WERI-Rb-1 (cell line): ENCODE measurements around the gene IL17RD.

Source experiments
- DNase-seq: peaks from one replicate; pipeline ENCODE4 v3.0.0-alpha.2; 2020
- H3K27ac ChIP-seq: fragments of 250-450 bp; sonication (Bioruptor Pico); 2 replicates; pipeline ENCODE4 v1.5.1; 2020; ENCODE audit warnings: mild to moderate bottlenecking, moderate library complexity
- H3K27me3 ChIP-seq: fragments of 250-450 bp; sonication (Bioruptor Pico); 2 replicates; pipeline ENCODE4 v1.5.1; 2021; ENCODE audit warnings: mild to moderate bottlenecking, low read depth, moderate library complexity; ENCODE audit not compliant: insufficient read depth, severe bottlenecking
- H3K36me3 ChIP-seq: fragments of 250-450 bp; sonication (Bioruptor Pico); 2 replicates; pipeline ENCODE4 v1.5.1; 2020; ENCODE audit warnings: mild to moderate bottlenecking, moderate library complexity
- H3K4me3 ChIP-seq: 2 replicates; pipeline ENCODE4 v1.5.1; 2011; ENCODE audit warnings: low read depth, mild to moderate bottlenecking, control low read depth, low read length
- H3K9me3 ChIP-seq: fragments of 250-450 bp; sonication (Bioruptor Pico); 2 replicates; pipeline ENCODE4 v1.5.1; 2021; ENCODE audit warnings: mild to moderate bottlenecking, moderate library complexity; ENCODE audit not compliant: severe bottlenecking
- CTCF ChIP-seq: IDR thresholded peaks from 2 replicates; pipeline ENCODE4 v1.5.1; 2011; ENCODE audit warnings: low read depth, mild to moderate bottlenecking, control low read depth, inconsistent platforms, low read length

The IL17RD gene

GRCh38 chr3:57169872-57170623, 4.9 kb upstream of the IL17RD start:
- Histone ChIP-seq H3K27me3 (no peaks in the 10 kb centered on the region), H3K36me3 (no peaks in the 10 kb centered on the region), H3K9me3 (no peaks in the 10 kb centered on the region), H3K4me3 (peak overlapping the region; percentile 53), H3K27ac (no peak overlapping the region)
- DNase-seq, result peak; percentile 82
- TF ChIP-seq CTCF, result peak; percentile 77

- no peak overlapping the region for H3K4me3 ChIP-seq
- no peaks in the 10 kb centered on the region for H3K36me3 ChIP-seq
- peaks cover 9% of the 10 kb centered on the region for H3K27me3 ChIP-seq
- no peak for TF ChIP-seq CTCF
- no peak for DNase-seq
- H3K9me3 ChIP-seq, result no peaks in the 10 kb centered on the region
- H3K27ac ChIP-seq, result no peak overlapping the region
Measured at GRCh38 chr3:57169108-57169507, 4.0 kb upstream of the IL17RD start.

GRCh38 chr3:57168151-57168550, 3.0 kb upstream of the IL17RD start:
- H3K4me3 ChIP-seq, result no peak overlapping the region
- no peaks in the 10 kb centered on the region for H3K9me3 ChIP-seq
- no peak for TF ChIP-seq CTCF
- no peak overlapping the region for H3K27ac ChIP-seq
- H3K27me3 ChIP-seq, result peaks cover 13% of the 10 kb centered on the region
- H3K36me3 ChIP-seq, result no peaks in the 10 kb centered on the region
- DNase-seq, result no peak

GRCh38 chr3:57166660-57167059, 1.5 kb upstream of the IL17RD start:
- H3K9me3 ChIP-seq, result no peaks in the 10 kb centered on the region
- H3K36me3 ChIP-seq, result no peaks in the 10 kb centered on the region
- TF ChIP-seq CTCF, result no peak
- DNase-seq, result no peak
- no peak overlapping the region for H3K27ac ChIP-seq
- no peak overlapping the region for H3K4me3 ChIP-seq
- peaks cover 13% of the 10 kb centered on the region for H3K27me3 ChIP-seq

GRCh38 chr3:57165641-57166040, 488 bp upstream of the IL17RD start:
- DNase-seq, result no peak
- no peaks in the 10 kb centered on the region for H3K9me3 ChIP-seq
- no peaks in the 10 kb centered on the region for H3K36me3 ChIP-seq
- peaks cover 13% of the 10 kb centered on the region for H3K27me3 ChIP-seq
- H3K27ac ChIP-seq, result no peak overlapping the region
- H3K4me3 ChIP-seq, result no peak overlapping the region
- TF ChIP-seq CTCF, result no peak

- peaks cover 13% of the 10 kb centered on the region for H3K27me3 ChIP-seq
- H3K4me3 ChIP-seq, result peak overlapping the region; percentile 51
- no peak overlapping the region for H3K27ac ChIP-seq
- no peaks in the 10 kb centered on the region for H3K9me3 ChIP-seq
- TF ChIP-seq CTCF, result no peak
- DNase-seq, result peak; percentile 11
- no peaks in the 10 kb centered on the region for H3K36me3 ChIP-seq
Measured at GRCh38 chr3:57164217-57164656, 916 bp downstream of the IL17RD start.
